Epithelial cell of proximal tubule (primary cell): ENCODE results near the gene NT5DC3. TPM values are rescaled to one million over a fixed set of nuclear protein-coding genes. Genes with fewer than 3 reads are reported as not detected.

Experiments used
- DNase-seq: peaks from one replicate; pipeline ENCODE4 v3.0.0-alpha.2; 2011; ENCODE audit warnings: low read depth
- H3K4me3 ChIP-seq: 2 replicates; pipeline ENCODE4 v1.5.1; 2011; ENCODE audit warnings: low read depth, mild to moderate bottlenecking, low read length
- CTCF ChIP-seq: conservative IDR thresholded peaks from 2 replicates; pipeline ENCODE4 v1.5.1; 2012; ENCODE audit warnings: low read depth, mild to moderate bottlenecking, low read length
- total RNA-seq: library from RNA; depleted of rRNA; stranded (reverse); fragments of >200 nt; gene quantifications from 2 replicates; pipeline ENCODE4 v1.2.3, GENCODE V29; 2015

Gene NT5DC3
- total RNA-seq, 1 donor from 2014 or later: 7.5 TPM

DNA sequence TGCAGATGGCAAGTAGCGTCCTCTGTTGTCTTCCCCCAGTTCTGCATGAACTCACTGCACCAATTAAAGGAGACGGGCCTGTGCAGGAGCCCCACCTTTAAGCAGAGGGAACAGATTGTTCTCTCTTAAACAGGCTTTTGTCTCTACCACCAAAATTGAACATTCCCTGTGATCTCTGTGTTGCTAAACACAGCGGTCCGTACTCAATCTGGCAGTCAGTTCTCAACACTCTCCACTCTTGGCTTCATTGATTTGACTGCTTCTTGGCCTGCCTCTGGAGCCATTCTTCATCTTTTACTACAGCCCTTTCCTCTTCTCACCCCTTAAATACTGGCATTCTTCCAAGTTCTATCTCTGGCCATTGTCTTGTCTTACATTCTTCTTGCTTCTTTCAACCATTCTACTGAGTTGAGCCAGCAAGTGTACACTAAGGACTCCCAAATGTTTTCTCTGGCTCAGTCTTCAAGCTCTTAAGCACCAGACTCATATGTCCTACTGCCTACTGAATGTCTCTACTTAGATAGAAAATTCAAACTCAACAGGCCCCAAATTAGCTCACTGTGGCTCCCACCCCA, 8.0 kb upstream of the NT5DC3 start:
- DNase-seq: no peak
- TF ChIP-seq CTCF: no peak
- H3K4me3 ChIP-seq: no peak overlapping the region

DNA sequence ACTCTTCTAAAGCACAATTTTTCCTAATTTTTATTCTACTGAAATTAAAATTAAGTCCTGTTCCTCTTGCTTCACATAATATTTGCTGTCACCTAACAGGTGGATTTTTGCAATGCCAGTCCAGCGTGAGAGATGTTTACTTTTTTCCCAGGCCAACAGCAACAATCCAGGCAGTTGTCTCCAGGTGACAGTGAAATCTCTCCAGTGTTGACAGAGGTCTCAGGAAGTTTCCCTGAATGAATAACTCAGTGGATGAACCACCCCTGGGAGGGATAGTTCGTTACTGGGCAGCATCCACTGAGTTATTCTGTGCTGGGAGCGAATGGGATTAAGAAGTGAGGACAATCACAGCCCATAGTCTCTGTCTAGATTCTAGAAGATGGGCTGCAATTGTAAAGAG, 7.1 kb upstream of the NT5DC3 start:
- H3K4me3 ChIP-seq: no peak overlapping the region
- TF ChIP-seq CTCF: no peak
- DNase-seq: no peak

GRCh38 chr12:103846415-103846814, 5.4 kb upstream of the NT5DC3 start:
- H3K4me3 ChIP-seq: no peak overlapping the region
- DNase-seq: no peak
- TF ChIP-seq CTCF: no peak

DNA sequence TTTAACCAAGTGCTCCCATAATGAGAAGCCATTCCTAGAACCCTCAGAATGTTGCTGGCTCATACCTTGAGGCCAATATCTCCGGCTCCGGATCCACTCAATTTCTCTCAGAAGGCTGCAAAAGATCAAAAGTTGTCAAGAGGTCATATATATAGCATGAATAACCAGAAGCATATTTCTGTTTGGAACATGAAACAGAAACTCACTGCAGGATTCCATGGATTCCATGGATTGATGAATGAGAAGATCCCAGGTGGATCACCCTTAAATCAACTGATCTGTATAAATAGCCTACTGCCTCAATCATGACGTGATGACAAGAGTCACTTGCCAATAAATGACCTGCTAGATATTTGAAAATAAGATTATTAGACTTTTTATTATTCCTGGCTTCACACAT, 3.3 kb upstream of the NT5DC3 start:
- no peak for DNase-seq
- no peak overlapping the region for H3K4me3 ChIP-seq
- TF ChIP-seq CTCF: no peak

DNA sequence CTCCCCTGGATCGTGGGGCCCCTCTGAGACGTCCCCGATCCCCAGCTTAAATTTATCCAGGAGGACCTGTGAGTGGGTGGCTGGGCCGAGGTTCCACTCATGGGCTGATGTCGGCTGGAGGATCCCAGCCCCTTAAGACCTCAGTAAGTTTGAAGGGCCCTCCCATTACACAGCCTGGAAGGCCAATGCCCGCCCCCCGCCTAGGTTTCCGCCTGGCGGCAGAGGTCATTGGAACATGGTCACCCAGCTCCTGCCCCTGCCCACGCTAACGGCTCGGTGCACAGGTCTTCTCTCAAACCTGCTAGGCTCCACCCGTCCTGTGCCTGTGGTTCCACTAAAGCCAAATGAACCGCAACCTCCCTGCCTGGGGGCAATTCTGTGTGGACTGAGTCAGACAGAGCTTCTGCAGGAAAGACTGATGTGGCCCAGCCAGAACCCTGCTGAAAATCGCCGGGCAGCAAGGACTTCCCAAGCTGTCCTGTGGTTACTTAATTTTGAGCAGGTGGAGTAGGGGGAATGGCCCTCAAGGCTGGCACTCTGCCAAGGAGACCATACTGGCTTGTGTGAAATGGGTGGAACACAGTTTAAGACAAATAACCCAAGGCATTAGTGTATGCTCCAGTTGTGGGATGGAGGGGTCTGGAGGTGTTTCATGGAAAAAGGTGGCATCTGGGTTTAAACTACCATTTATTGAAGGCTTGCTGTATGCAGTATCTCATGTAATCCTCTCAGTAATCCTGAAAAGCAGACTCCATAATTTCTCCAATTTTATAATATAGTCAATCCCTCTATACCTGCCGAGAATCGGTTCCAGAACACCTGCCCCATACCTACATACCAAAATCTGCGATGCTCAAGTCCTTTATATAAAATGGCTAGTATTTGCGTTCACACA, 903 bp upstream of the NT5DC3 start:
- H3K4me3 ChIP-seq: peak overlapping the region; percentile 85
- DNase-seq: peak; percentile 73
- no peak for TF ChIP-seq CTCF

DNA sequence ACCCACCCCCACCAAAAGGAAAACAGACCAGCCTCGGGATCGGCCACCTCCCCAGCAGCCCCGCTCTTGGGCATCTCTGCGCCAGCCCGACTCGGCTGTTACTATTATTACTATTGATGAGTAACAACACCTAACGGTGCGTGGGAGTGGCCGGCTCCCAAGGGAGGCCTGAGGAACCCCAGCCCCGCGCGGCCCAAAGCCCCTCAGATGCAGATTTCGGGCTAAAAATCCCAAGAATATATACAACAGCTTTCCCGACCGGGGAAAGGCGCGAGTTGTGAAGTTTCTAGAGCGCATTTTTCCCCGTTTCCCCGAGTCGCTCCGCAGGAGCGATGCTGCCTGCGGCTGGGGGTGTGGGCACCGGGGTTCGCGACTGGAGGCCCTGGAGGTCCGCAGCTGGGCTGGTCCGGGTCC, 565 bp downstream of the NT5DC3 start:
- TF ChIP-seq CTCF: no peak
- DNase-seq: no peak
- H3K4me3 ChIP-seq: peak overlapping the region; percentile 85
